B cell (primary cell): ENCODE measurements around the gene DNAJC6. TPM values are rescaled to one million over a fixed set of nuclear protein-coding genes. Genes with fewer than 3 reads are reported as not detected.

Experiments
- ATAC-seq: fragments of 200-7000 bp; cut with Tn5 transposase; one replicate; pipeline ENCODE4 v1.10.0; 2021; ENCODE audit warnings: low read depth, mild to moderate bottlenecking, moderate number of reproducible peaks, moderate library complexity
- CTCF ChIA-PET: fragments of 350-600 bp; sonication (Branson Sonifier 250); formaldehyde crosslinking; loops from one replicate; lab custom pipeline; 2021; ENCODE audit warnings: antibody characterized with exemption, inconsistent platforms; lab: Charles Lee
- POLR2A ChIA-PET: fragments of 350-600 bp; sonication (Branson Sonifier 250); formaldehyde crosslinking; loops from one replicate; lab custom pipeline; 2021; ENCODE audit warnings: antibody characterized with exemption; lab: Charles Lee
- DNase-seq: peaks from one replicate; pipeline ENCODE4 v3.0.0; 2013
- H2AFZ ChIP-seq: 2 replicates; pipeline ENCODE4 v1.6.1; 2012; ENCODE audit warnings: mild to moderate bottlenecking, low read depth, low read length; ENCODE audit not compliant: insufficient read depth, poor library complexity, severe bottlenecking
- H3K27ac ChIP-seq, 2 donors: 1 replicate in 1 of 2; 2 replicates in 1 of 2; pipeline ENCODE4 v1.5.1; 2012 to 2013; ENCODE audit warnings: low read length in 2 of 2, mild to moderate bottlenecking in 2 of 2, moderate library complexity in 1 of 2
- H3K27me3 ChIP-seq, 4 experiments: fragments of 200-600 bp in 1 of 4; sonication (generic) in 1 of 4; replicated peaks in 1 of 4; 1 replicate in 2 of 4; 2 replicates in 2 of 4; pipeline versions ENCODE4 v1.6.1 to v1.7.0; 2013 to 2016; ENCODE audit warnings: low read length in 3 of 4, mild to moderate bottlenecking in 2 of 4, mixed read lengths in 1 of 4, moderate library complexity in 1 of 4; ENCODE audit not compliant: insufficient read depth in 4 of 4, control insufficient read depth in 3 of 4; ENCODE audit errors: control extremely low read depth in 1 of 4
- H3K36me3 ChIP-seq, 2 experiments: replicated peaks in 1 of 2; 1 replicate in 1 of 2; 2 replicates in 1 of 2; pipeline versions ENCODE4 v1.6.1 to v1.7.1; 2013; ENCODE audit warnings: low read length in 1 of 2; ENCODE audit not compliant: insufficient read depth in 2 of 2, control insufficient read depth in 1 of 2; ENCODE audit errors: control extremely low read depth in 1 of 2, extremely low read depth in 1 of 2
- H3K4me1 ChIP-seq, 2 donors: fragments of 200-600 bp in 1 of 2; sonication (generic) in 1 of 2; 1 replicate in 1 of 2; 2 replicates in 1 of 2; pipeline versions ENCODE4 v1.5.1 to v1.6.1; 2013 to 2017; ENCODE audit warnings: low read length in 2 of 2; ENCODE audit not compliant: control insufficient read depth in 2 of 2, insufficient read depth in 2 of 2
- H3K4me2 ChIP-seq: replicated peaks from 2 replicates; pipeline ENCODE3; 2012; ENCODE audit warnings: mild to moderate bottlenecking, low read depth, low read length; ENCODE audit not compliant: poor library complexity, severe bottlenecking
- H3K4me3 ChIP-seq, 5 experiments: fragments of 200-600 bp in 1 of 5; sonication (generic) in 1 of 5; 1 replicate in 3 of 5; 2 replicates in 2 of 5; pipeline versions ENCODE4 v1.5.1 to v1.7.0; 2011 to 2016; ENCODE audit warnings: low read length in 4 of 5, mild to moderate bottlenecking in 4 of 5, low read depth in 2 of 5, control low read depth in 1 of 5, moderate library complexity in 1 of 5; ENCODE audit not compliant: insufficient read depth in 1 of 5; ENCODE audit errors: control extremely low read depth in 1 of 5, extremely low read depth in 1 of 5
- H3K79me2 ChIP-seq: fragments of 200-600 bp; sonication (generic); one replicate; pipeline ENCODE4 v1.6.0; 2016; ENCODE audit warnings: low read length; ENCODE audit not compliant: control insufficient read depth, insufficient read depth
- H3K9ac ChIP-seq: fragments of 200-600 bp; sonication (generic); 2 replicates; pipeline ENCODE4 v1.6.1; 2017; ENCODE audit warnings: mild to moderate bottlenecking, low read length, moderate library complexity
- H3K9me3 ChIP-seq, 3 donors: one replicate each; pipeline versions ENCODE4 v1.6.1 to v1.7.1; 2013; ENCODE audit warnings: low read length in 2 of 3; ENCODE audit not compliant: control insufficient read depth in 2 of 3, insufficient read depth in 1 of 3; ENCODE audit errors: control extremely low read depth in 1 of 3
- H4K20me1 ChIP-seq: 2 replicates; pipeline ENCODE4 v1.6.0; 2012; ENCODE audit warnings: mild to moderate bottlenecking, low read length; ENCODE audit not compliant: insufficient read depth, control insufficient read depth, poor library complexity, severe bottlenecking
- H3K27ac Mint-ChIP-seq: one replicate; pipeline ENCODE4 v1.8.0; 2021; ENCODE audit warnings: mixed read lengths
- H3K27me3 Mint-ChIP-seq: one replicate; pipeline ENCODE4 v1.8.0; 2021; ENCODE audit warnings: mixed read lengths
- H3K4me1 Mint-ChIP-seq: one replicate; pipeline ENCODE4 v1.8.0; 2021; ENCODE audit warnings: mixed read lengths
- H3K4me3 Mint-ChIP-seq: one replicate; pipeline ENCODE4 v1.8.0; 2021; ENCODE audit warnings: mixed read lengths
- H3K9me3 Mint-ChIP-seq: one replicate; pipeline ENCODE4 v1.8.0; 2022; ENCODE audit warnings: mixed read lengths; ENCODE audit not compliant: insufficient read depth
- EZH2 ChIP-seq: IDR thresholded peaks from 2 replicates; pipeline ENCODE4 v1.6.1; 2012; ENCODE audit warnings: borderline replicate concordance, low read depth, mild to moderate bottlenecking, moderate library complexity, low read length; ENCODE audit not compliant: insufficient read depth, poor library complexity, severe bottlenecking
- WGBS: methylation state at CpG from one replicate; pipeline ENCODE4 v1.1.5; 2013; ENCODE audit warnings: missing lambda C conversion rate; ENCODE audit not compliant: insufficient coverage; 5-methylcytosine and 5-hydroxymethylcytosine counted together
- intact Hi-C: fragments of 100-400 bp; cut with micrococcal nuclease; formaldehyde crosslinking; loops from one replicate; pipeline ENCODE4 v1.10.0; 2022
- polyA plus RNA-seq: library from polyadenylated mRNA; depleted of rRNA; stranded (reverse); fragments of >200 nt; gene quantifications from 2 replicates; pipeline ENCODE4 v1.2.3, GENCODE V29; 2012
- total RNA-seq, 2 donors: library from RNA; stranded (reverse); fragments of 120-200 nt in 1 of 2; gene quantifications; 1 replicate in 1 of 2; 2 replicates in 1 of 2; pipeline versions ENCODE4 v1.2.3 to v1.2.4, GENCODE V29; 2013 to 2022
- TF ChIP-seq, protein P1 (sequence below): fragments of 200-600 bp; IDR thresholded peaks from one replicate; pipeline ENCODE4 v1.8.0; 2022; ENCODE audit warnings: antibody characterized with exemption, mild to moderate bottlenecking

DNAJC6 gene
- total and polyA plus RNA-seq, 2 donors (not counting 1 experiment from before 2014, with no cell fraction given) = 0.12 to 0.69 TPM

- Histone ChIP-seq H3K4me2 (no peak overlapping the region), H3K9ac (no peak overlapping the region), H3K79me2 (no peaks in the 10 kb centered on the region), H3K4me3 (no peak overlapping the region), H3K36me3 (no peaks in the 10 kb centered on the region), H3K27me3 (peaks cover 0 to 8% (median 1%) of the 10 kb centered on the region in 4 experiments), H3K4me1 (no peaks in the 10 kb centered on the region), H2AFZ (no peak overlapping the region), H4K20me1 (no peaks in the 10 kb centered on the region), H3K9me3 (peaks cover 0 to 3% (median 0%) of the 10 kb centered on the region in 3 donors), H3K27ac (no peak overlapping the region)
- WGBS = 100% methylated on average over 1 of the region's 2 CpGs
- intact Hi-C loops = no loop called here
- ATAC-seq (no peak), DNase-seq (no peak)
- TF ChIP-seq, protein P1, sequence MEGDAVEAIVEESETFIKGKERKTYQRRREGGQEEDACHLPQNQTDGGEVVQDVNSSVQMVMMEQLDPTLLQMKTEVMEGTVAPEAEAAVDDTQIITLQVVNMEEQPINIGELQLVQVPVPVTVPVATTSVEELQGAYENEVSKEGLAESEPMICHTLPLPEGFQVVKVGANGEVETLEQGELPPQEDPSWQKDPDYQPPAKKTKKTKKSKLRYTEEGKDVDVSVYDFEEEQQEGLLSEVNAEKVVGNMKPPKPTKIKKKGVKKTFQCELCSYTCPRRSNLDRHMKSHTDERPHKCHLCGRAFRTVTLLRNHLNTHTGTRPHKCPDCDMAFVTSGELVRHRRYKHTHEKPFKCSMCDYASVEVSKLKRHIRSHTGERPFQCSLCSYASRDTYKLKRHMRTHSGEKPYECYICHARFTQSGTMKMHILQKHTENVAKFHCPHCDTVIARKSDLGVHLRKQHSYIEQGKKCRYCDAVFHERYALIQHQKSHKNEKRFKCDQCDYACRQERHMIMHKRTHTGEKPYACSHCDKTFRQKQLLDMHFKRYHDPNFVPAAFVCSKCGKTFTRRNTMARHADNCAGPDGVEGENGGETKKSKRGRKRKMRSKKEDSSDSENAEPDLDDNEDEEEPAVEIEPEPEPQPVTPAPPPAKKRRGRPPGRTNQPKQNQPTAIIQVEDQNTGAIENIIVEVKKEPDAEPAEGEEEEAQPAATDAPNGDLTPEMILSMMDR = no peak
- TF ChIP-seq EZH2 = no peak
- Mint-ChIP-seq H3K4me3 (no peak overlapping the region), H3K27ac (no peak overlapping the region), H3K4me1 (no peaks in the 10 kb centered on the region), H3K27me3 (peaks cover 40% of the 10 kb centered on the region), H3K9me3 (peaks cover 7% of the 10 kb centered on the region)
- CTCF ChIA-PET = no interaction called here
- POLR2A ChIA-PET = no interaction called here
These were observed 6.9 kb downstream of the DNAJC6 start for GRCh38 chr1:65316233-65316632.

GRCh38 chr1:65317866-65318653 lies 8.7 kb downstream of the DNAJC6 start:
- H3K27ac Mint-ChIP-seq = no peak overlapping the region
- intact Hi-C loops = no loop called here
- Histone ChIP-seq H3K9ac (no peak overlapping the region), H3K36me3 (no peaks in the 10 kb centered on the region), H4K20me1 (no peaks in the 10 kb centered on the region), H3K27ac (no peak overlapping the region), H2AFZ (no peak overlapping the region), H3K9me3 (no peaks in the 10 kb centered on the region), H3K4me3 (no peak overlapping the region), H3K4me2 (no peak overlapping the region), H3K4me1 (no peaks in the 10 kb centered on the region), H3K79me2 (no peaks in the 10 kb centered on the region), H3K27me3 (peaks cover 0 to 2% (median 0%) of the 10 kb centered on the region in 4 experiments)
- WGBS = 87% methylated on average over 3 of the region's 5 CpGs
- CTCF ChIA-PET = no interaction called here
- no peaks in the 10 kb centered on the region for H3K4me1 Mint-ChIP-seq
- no peak for ATAC-seq
- DNase-seq = no peak
- POLR2A ChIA-PET = no interaction called here
- H3K4me3 Mint-ChIP-seq = no peak overlapping the region
- TF ChIP-seq EZH2 = no peak
- TF ChIP-seq, protein P1 = no peak
- H3K27me3 Mint-ChIP-seq = peaks cover 30% of the 10 kb centered on the region
- H3K9me3 Mint-ChIP-seq = peaks cover 7% of the 10 kb centered on the region
